DMS114 treated with DMSO at 0.1 percent for 48 hours (cell line): ENCODE measurements around the gene TMEM132D.

ENCODE experiments used
- DNase-seq: peaks from one replicate; lab custom pipeline; 2025; ENCODE audit not compliant: unreplicated experiment; lab: John Stamatoyannopoulos, UW

The TMEM132D gene

GRCh38 chr12:129672110-129672509, 231.7 kb downstream of the TMEM132D start:
- DNase-seq, result no peak

DNA sequence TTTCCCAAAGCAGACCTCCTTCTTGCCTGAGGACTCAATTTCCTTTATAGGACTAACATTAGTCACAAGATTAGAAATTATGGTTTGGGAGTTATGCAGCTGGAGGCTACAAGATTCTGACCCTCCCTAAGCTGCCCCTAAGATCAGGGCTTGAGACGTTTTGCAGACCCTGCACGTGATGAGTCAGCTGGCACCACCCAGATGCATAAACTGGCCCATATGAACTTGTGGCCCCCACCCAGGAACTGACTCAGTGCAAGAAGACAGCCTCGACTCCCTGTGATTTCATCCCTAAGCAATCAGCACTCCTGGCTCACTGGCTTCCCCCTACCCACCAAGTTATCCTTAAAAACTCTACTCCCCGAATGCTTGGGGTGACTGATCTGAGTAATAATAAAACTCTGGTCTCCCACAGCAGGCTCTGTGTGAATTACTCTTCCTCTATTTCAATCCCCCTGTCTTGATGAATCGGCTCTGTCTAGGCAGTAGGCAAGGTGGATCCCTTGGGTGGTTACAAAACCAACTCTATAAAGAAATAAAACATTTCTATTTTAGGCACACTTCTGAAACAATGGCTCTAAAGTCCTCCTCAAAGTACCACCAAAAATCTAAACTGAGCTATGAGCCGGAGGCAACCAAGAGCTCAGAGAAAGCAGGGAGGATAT, 233.4 kb downstream of the TMEM132D start:
- DNase-seq, result no peak

DNA sequence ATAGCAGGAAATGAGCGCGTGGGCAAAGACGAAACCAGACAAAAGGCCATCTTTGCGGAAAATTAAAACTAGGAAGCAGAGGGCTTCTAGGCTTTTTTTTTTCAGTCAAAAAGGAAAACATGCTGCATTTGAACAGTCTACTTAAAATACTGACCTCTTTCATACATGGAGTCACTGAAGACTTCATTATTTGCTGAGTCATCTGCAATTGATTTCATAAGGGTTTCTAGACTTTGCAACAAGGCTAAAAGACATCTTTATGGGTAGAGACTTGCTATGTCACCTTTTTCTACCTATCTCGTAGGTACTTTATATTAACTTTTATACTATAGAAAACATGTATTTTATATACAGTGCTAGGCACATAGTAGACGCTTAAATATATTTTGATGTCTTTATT, 238.4 kb downstream of the TMEM132D start:
- DNase-seq, result no peak

- DNase-seq, result no peak
These were observed 241.6 kb downstream of the TMEM132D start for GRCh38 chr12:129662234-129662633.

DNA sequence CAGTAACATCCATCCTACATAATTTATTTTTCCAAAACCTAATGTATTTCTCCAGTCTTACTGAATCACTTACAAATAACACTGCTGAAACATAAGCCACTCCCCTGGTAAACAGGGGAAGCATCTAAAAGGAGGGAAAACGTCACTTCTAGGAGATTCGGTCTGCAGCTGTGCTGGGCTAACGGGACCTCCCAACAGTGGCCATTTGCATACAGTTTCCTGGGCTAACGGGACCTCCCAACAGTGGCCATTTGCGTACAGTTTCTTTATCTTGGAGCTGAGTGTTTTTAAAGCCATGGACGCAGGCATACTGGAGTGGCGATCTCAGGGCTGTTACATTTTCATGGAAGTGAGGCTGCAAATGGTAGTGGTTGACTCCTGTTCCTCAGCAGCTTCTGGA, 242.9 kb downstream of the TMEM132D start:
- DNase-seq, result no peak

DNA sequence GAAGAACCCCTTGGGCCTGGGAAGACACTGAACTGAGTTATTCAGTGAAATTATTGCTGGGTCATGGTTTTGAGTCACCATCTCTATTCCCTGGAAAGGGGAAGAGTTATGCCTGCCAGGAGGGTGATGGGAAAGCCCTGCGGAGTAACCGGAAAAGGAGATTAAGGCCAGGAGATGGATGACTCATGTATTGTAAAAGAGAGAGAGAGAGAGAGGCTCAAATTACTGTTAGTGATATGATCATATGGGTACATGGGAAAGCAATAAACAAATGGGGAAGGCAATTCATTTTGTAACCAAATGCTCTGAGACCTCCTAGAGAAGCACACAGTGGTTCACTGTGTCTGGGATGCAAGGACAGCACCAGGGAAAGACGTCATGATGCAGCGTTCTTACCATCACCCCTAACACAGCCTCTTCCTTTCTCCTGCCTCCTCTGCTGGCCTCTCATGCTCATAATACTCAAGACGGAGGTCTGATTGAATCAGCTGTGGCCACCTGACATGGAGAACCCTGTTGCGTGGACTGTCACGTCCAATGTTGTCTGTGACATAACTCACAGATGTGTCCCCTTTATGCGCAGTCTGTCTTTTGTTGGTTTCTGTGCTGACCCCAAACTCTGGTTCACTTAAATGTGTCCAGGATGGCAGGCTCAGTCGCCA, 243.7 kb downstream of the TMEM132D start:
- DNase-seq, result no peak

GRCh38 chr12:129657179-129657578, 246.6 kb downstream of the TMEM132D start:
- DNase-seq, result no peak

- no peak for DNase-seq
These were observed 251.9 kb downstream of the TMEM132D start for GRCh38 chr12:129651951-129652350.

- DNase-seq, result no peak
These were observed 261.9 kb downstream of the TMEM132D start for GRCh38 chr12:129641926-129642325.

- no peak for DNase-seq
These were observed 268.7 kb downstream of the TMEM132D start for GRCh38 chr12:129635021-129635685.

- no peak for DNase-seq
These were observed 272.5 kb downstream of the TMEM132D start for GRCh38 chr12:129631316-129631715.

- no peak for DNase-seq
These were observed 273.9 kb downstream of the TMEM132D start for GRCh38 chr12:129629901-129630300.

- DNase-seq, result no peak
These were observed 281.3 kb downstream of the TMEM132D start for GRCh38 chr12:129622566-129622965.

GRCh38 chr12:129619271-129619670, 284.6 kb downstream of the TMEM132D start:
- DNase-seq, result no peak

- no peak for DNase-seq
These were observed 286.0 kb downstream of the TMEM132D start for GRCh38 chr12:129617849-129618248.

GRCh38 chr12:129615001-129615400, 288.8 kb downstream of the TMEM132D start:
- no peak for DNase-seq

GRCh38 chr12:129614221-129614885, 289.5 kb downstream of the TMEM132D start:
- DNase-seq, result no peak

GRCh38 chr12:129613314-129613713, 290.5 kb downstream of the TMEM132D start:
- no peak for DNase-seq

GRCh38 chr12:129610601-129611120, 293.2 kb downstream of the TMEM132D start:
- no peak for DNase-seq

- no peak for DNase-seq
These were observed 296.1 kb downstream of the TMEM132D start for GRCh38 chr12:129607756-129608155.

DNA sequence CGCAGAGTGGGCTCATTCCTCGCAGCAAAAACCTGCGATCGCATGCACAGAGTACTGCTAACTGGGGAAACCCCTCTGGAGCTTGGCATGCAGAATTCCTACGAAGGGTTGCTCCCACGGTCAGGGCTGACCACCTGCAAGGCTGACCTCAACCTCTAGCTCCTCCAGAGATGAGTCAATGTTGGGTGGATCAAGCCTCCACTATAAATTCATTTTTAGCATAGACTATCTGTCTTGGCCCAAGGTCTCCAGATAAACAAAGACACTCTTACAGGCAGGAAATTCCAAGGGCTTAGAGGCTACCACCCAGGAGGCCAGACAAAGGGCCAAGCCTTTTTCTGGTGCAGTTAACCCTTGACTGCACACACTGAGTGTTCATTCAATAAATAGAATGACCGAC, 296.5 kb downstream of the TMEM132D start:
- no peak for DNase-seq
